ENCODE data around the gene RALGAPA1.
"Not testable (repeated sequence)": the region's sequence is repeated elsewhere in the genome, so short reads cannot be mapped to it uniquely, and the experiment has no call there.

Gene RALGAPA1

GRCh38 chr14:35637269-35637668 lies 171.8 kb downstream of the RALGAPA1 start:
- peaks cover under 1% of the 10 kb centered on the region for H3K36me3 ChIP-seq (ENCODE audit: control insufficient read depth, low read depth, low read length)
- no peak overlapping the region for H3K4me3 ChIP-seq (ENCODE audit: low read length)
- H3K9me3 ChIP-seq (ENCODE audit: control insufficient read depth, low read depth, low read length): peaks cover 6% of the 10 kb centered on the region
- no peaks in the 10 kb centered on the region for H3K4me1 ChIP-seq (ENCODE audit: control insufficient read depth, low read depth, low read length)
- H3K9ac ChIP-seq (ENCODE audit: low read length): no peak overlapping the region
- H3K27me3 ChIP-seq (ENCODE audit: control insufficient read depth, insufficient read depth, low read length): no peaks in the 10 kb centered on the region
- no peak overlapping the region for H3K27ac ChIP-seq (ENCODE audit: low read length)

- no peaks in the 10 kb centered on the region for H3K9me3 ChIP-seq (ENCODE audit: control insufficient read depth, low read depth, low read length)
- H3K27ac ChIP-seq (ENCODE audit: low read length): no peak overlapping the region
Observed at GRCh38 chr14:35632676-35633075, 176.4 kb downstream of the RALGAPA1 start.

DNA sequence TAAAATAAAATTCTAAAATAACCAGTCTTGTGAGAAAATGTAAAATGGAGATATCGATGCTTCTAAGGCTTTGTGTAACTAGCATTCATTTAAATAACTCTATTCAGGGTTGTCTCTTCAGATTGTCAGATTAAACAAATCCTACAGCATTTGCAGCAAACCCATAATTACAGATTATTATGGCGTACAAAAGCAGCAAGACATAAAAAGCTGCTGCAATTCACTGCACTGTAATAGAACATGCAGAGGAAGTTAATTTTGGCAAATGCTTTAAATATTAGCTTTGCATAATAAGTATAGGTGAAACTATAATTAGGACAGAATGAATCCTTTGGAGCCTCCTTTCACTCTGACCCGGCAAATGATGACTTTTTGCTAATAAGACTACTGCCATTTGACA lies 176.8 kb downstream of the RALGAPA1 start:
- H3K4me1 ChIP-seq (ENCODE audit: control insufficient read depth, low read depth, low read length): peaks cover 3% of the 10 kb centered on the region
- no peaks in the 10 kb centered on the region for H3K27me3 ChIP-seq (ENCODE audit: control insufficient read depth, insufficient read depth, low read length)
- H3K9me3 ChIP-seq (ENCODE audit: control insufficient read depth, low read depth, low read length): no peaks in the 10 kb centered on the region
- no peak overlapping the region for H3K9ac ChIP-seq (ENCODE audit: low read length)
- no peak overlapping the region for H3K4me3 ChIP-seq (ENCODE audit: low read length)
- no peak overlapping the region for H3K27ac ChIP-seq (ENCODE audit: low read length)
- no peaks in the 10 kb centered on the region for H3K36me3 ChIP-seq (ENCODE audit: control insufficient read depth, low read depth, low read length)

More at GRCh38 chr14:35632676-35633075, 176.4 kb downstream of the RALGAPA1 start:
- Histone ChIP-seq H3K9ac (ENCODE audit: low read length) (no peak overlapping the region), H3K4me1 (ENCODE audit: control insufficient read depth, low read depth, low read length) (peaks cover 3% of the 10 kb centered on the region), H3K36me3 (ENCODE audit: control insufficient read depth, low read depth, low read length) (no peaks in the 10 kb centered on the region), H3K4me3 (ENCODE audit: low read length) (no peak overlapping the region), H3K27me3 (ENCODE audit: control insufficient read depth, insufficient read depth, low read length) (no peaks in the 10 kb centered on the region)

GRCh38 chr14:35631071-35631805 lies 177.9 kb downstream of the RALGAPA1 start:
- no peak overlapping the region for H3K9ac ChIP-seq (ENCODE audit: low read length)
- no peaks in the 10 kb centered on the region for H3K9me3 ChIP-seq (ENCODE audit: control insufficient read depth, low read depth, low read length)
- H3K27me3 ChIP-seq (ENCODE audit: control insufficient read depth, insufficient read depth, low read length): no peaks in the 10 kb centered on the region
- H3K4me1 ChIP-seq (ENCODE audit: control insufficient read depth, low read depth, low read length): peaks cover 3% of the 10 kb centered on the region
- no peak overlapping the region for H3K4me3 ChIP-seq (ENCODE audit: low read length)
- no peaks in the 10 kb centered on the region for H3K36me3 ChIP-seq (ENCODE audit: control insufficient read depth, low read depth, low read length)
- no peak overlapping the region for H3K27ac ChIP-seq (ENCODE audit: low read length)

DNA sequence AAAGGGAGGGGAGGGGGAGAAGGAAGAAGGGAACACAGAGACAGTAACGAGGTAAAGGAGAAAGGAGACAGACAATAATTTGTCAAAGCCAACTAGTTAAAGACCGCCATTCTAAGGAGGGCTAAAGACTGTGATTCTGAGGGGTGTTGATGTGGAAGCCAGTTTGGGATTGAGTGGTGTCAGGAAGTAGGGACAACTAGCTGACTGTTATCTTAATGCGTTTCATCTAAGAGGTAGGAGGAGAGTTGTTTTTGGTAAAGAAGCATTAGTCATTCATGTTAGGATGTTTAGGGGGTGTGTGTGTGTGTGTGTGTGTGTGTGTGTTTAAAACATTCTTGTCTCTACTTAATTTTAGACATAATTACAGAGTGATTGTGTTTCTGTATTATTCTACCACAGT lies 180.1 kb downstream of the RALGAPA1 start:
- H3K27ac ChIP-seq (ENCODE audit: low read length): no peak overlapping the region
- H3K9ac ChIP-seq (ENCODE audit: low read length): no peak overlapping the region
- H3K4me1 ChIP-seq (ENCODE audit: control insufficient read depth, low read depth, low read length): peaks cover 3% of the 10 kb centered on the region
- no peaks in the 10 kb centered on the region for H3K36me3 ChIP-seq (ENCODE audit: control insufficient read depth, low read depth, low read length)
- no peak overlapping the region for H3K4me3 ChIP-seq (ENCODE audit: low read length)
- H3K9me3 ChIP-seq (ENCODE audit: control insufficient read depth, low read depth, low read length): no peaks in the 10 kb centered on the region
- H3K27me3 ChIP-seq (ENCODE audit: control insufficient read depth, insufficient read depth, low read length): no peaks in the 10 kb centered on the region

- not testable (repeated sequence) for H3K4me3 ChIP-seq (ENCODE audit: low read length); H3K27ac ChIP-seq (ENCODE audit: low read length); H3K9ac ChIP-seq (ENCODE audit: low read length); H3K36me3 ChIP-seq (ENCODE audit: control insufficient read depth, low read depth, low read length); H3K27me3 ChIP-seq (ENCODE audit: control insufficient read depth, insufficient read depth, low read length); H3K9me3 ChIP-seq (ENCODE audit: control insufficient read depth, low read depth, low read length); H3K4me1 ChIP-seq (ENCODE audit: control insufficient read depth, low read depth, low read length)
Observed at GRCh38 chr14:35626947-35627346, 182.1 kb downstream of the RALGAPA1 start.

GRCh38 chr14:35621996-35622395 lies 187.1 kb downstream of the RALGAPA1 start:
- H3K4me1 ChIP-seq (ENCODE audit: control insufficient read depth, low read depth, low read length); H3K9ac ChIP-seq (ENCODE audit: low read length); H3K27ac ChIP-seq (ENCODE audit: low read length); H3K27me3 ChIP-seq (ENCODE audit: control insufficient read depth, insufficient read depth, low read length); H3K36me3 ChIP-seq (ENCODE audit: control insufficient read depth, low read depth, low read length); H3K9me3 ChIP-seq (ENCODE audit: control insufficient read depth, low read depth, low read length); H3K4me3 ChIP-seq (ENCODE audit: low read length): not testable (repeated sequence)

DNA sequence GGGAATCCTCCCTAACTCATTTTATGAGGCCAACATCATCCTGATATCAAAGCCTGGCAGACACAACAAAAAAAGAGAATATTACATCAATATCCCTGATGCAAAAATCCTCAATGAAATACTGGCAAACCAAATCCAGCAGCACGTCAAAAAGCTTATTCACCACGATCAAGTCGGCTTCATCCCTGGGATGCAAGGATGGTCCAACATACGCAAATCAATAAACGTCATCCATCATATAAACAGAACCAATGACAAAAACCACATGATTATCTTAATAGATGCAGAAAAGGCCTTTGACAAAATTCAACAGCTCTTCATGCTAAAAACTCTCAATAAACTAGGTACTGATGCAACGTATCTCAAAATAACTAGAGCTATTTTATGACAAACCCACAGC lies 189.1 kb downstream of the RALGAPA1 start:
- not testable (repeated sequence) for H3K4me1 ChIP-seq (ENCODE audit: control insufficient read depth, low read depth, low read length); H3K36me3 ChIP-seq (ENCODE audit: control insufficient read depth, low read depth, low read length); H3K27me3 ChIP-seq (ENCODE audit: control insufficient read depth, insufficient read depth, low read length); H3K27ac ChIP-seq (ENCODE audit: low read length); H3K9me3 ChIP-seq (ENCODE audit: control insufficient read depth, low read depth, low read length); H3K4me3 ChIP-seq (ENCODE audit: low read length); H3K9ac ChIP-seq (ENCODE audit: low read length)

GRCh38 chr14:35619461-35619860 lies 189.6 kb downstream of the RALGAPA1 start:
- not testable (repeated sequence) for H3K27ac ChIP-seq (ENCODE audit: low read length); H3K9ac ChIP-seq (ENCODE audit: low read length); H3K4me1 ChIP-seq (ENCODE audit: control insufficient read depth, low read depth, low read length); H3K9me3 ChIP-seq (ENCODE audit: control insufficient read depth, low read depth, low read length); H3K36me3 ChIP-seq (ENCODE audit: control insufficient read depth, low read depth, low read length); H3K4me3 ChIP-seq (ENCODE audit: low read length); H3K27me3 ChIP-seq (ENCODE audit: control insufficient read depth, insufficient read depth, low read length)

DNA sequence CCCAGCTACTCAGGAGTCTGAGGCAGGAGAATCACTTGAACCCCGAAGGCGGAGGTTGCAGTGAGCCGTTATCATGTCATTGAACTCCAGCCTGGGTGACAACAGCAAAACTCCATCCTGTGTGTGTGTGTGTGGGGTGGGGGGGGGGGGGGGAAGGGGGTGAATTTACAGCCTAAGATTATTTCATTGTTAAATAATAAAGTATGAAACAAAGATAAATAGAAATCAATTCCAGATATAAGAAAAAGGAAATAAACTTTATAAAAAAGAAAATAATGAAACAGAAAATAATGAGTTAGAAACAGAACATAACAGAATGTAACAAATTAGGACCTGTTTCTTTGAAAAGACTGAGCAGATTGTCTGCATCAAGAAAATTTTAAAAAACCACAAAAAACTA lies 191.6 kb downstream of the RALGAPA1 start:
- no peaks in the 10 kb centered on the region for H3K9me3 ChIP-seq (ENCODE audit: control insufficient read depth, low read depth, low read length)
- no peaks in the 10 kb centered on the region for H3K27me3 ChIP-seq (ENCODE audit: control insufficient read depth, insufficient read depth, low read length)
- H3K4me1 ChIP-seq (ENCODE audit: control insufficient read depth, low read depth, low read length): no peaks in the 10 kb centered on the region
- no peak overlapping the region for H3K27ac ChIP-seq (ENCODE audit: low read length)
- no peak overlapping the region for H3K9ac ChIP-seq (ENCODE audit: low read length)
- H3K4me3 ChIP-seq (ENCODE audit: low read length): no peak overlapping the region
- H3K36me3 ChIP-seq (ENCODE audit: control insufficient read depth, low read depth, low read length): no peaks in the 10 kb centered on the region

- Histone ChIP-seq H3K4me3 (ENCODE audit: low read length) (no peak overlapping the region), H3K27ac (ENCODE audit: low read length) (no peak overlapping the region), H3K36me3 (ENCODE audit: control insufficient read depth, low read depth, low read length) (peaks cover 3% of the 10 kb centered on the region), H3K4me1 (ENCODE audit: control insufficient read depth, low read depth, low read length) (no peaks in the 10 kb centered on the region), H3K27me3 (ENCODE audit: control insufficient read depth, insufficient read depth, low read length) (no peaks in the 10 kb centered on the region), H3K9ac (ENCODE audit: low read length) (no peak overlapping the region), H3K9me3 (ENCODE audit: control insufficient read depth, low read depth, low read length) (no peaks in the 10 kb centered on the region)
Observed at GRCh38 chr14:35607380-35607779, 201.7 kb downstream of the RALGAPA1 start.

- Histone ChIP-seq H3K27me3 (ENCODE audit: control insufficient read depth, insufficient read depth, low read length) (no peaks in the 10 kb centered on the region), H3K36me3 (ENCODE audit: control insufficient read depth, low read depth, low read length) (peaks cover 3% of the 10 kb centered on the region), H3K9ac (ENCODE audit: low read length) (no peak overlapping the region), H3K4me1 (ENCODE audit: control insufficient read depth, low read depth, low read length) (no peaks in the 10 kb centered on the region), H3K9me3 (ENCODE audit: control insufficient read depth, low read depth, low read length) (no peaks in the 10 kb centered on the region), H3K27ac (ENCODE audit: low read length) (no peak overlapping the region), H3K4me3 (ENCODE audit: low read length) (no peak overlapping the region)
Observed at GRCh38 chr14:35600253-35600652, 208.8 kb downstream of the RALGAPA1 start.
